ENCODE measurements around the gene SEMA3E.
"Not testable (repeated sequence)": the region's sequence is repeated elsewhere in the genome, so short reads cannot be mapped to it uniquely, and the experiment has no call there.

SEMA3E gene

DNA sequence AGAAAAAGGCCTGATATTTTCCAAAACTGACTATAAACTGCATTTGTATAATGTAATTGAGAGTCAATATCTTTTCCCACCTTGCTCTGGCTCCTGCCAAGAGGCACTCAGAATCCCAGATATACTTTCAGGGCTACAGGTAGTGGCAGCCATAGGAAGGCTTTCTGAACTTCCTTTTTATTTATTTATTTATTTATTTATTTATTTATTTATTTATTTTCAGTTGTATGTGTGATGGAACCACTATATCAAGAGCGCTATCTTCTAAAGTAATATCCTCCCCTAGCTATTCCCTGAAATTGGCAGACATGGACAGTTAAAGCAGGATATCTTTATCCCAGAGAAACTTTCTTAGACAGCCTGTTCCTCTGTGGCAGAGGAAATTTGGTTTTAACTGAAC is 86.7 kb downstream of the SEMA3E start:
- Histone ChIP-seq H3K79me1 (ENCODE audit: low read length) (no peaks in the 10 kb centered on the region), H2BK5ac (ENCODE audit: low read depth, low read length, poor library complexity) (no peak overlapping the region)
- WGBS (ENCODE audit: extremely low coverage, insufficient coverage, insufficient read length) = no CpG with 5 or more reads among the region's 1 CpG

DNA sequence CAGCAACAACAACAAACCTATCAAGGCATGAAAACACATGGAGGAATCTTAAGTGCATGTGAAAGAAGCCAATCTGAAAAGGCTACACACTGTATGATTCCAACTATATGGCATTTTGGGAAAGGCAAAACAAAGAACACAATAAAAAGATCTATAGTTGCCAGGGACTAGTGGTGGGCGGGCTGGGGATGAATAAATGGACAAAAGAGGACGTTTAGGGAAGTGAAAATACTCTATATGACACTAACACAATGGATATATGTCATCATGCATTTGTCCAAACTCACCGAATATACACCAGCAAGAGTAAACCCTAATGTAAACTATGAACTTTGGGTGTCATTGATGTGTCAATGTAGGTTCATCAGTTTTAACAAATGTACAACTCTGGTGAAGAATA is 89.1 kb downstream of the SEMA3E start:
- no peak overlapping the region for H3K4me2 ChIP-seq (ENCODE audit: low read length)
- H3K27ac ChIP-seq (ENCODE audit: low read depth, low read length) = no peak overlapping the region
- H3K4me1 ChIP-seq (ENCODE audit: control insufficient read depth in 1 of 2, insufficient read depth in 2 of 2, low read length in 2 of 2) = no peaks in the 10 kb centered on the region
- H2AK5ac ChIP-seq (ENCODE audit: low read length) = no peak overlapping the region
- no peak overlapping the region for H4K12ac ChIP-seq (ENCODE audit: low read depth, low read length)
- H3K9me3 ChIP-seq (ENCODE audit: insufficient read depth, low read depth, low read length) = no peaks in the 10 kb centered on the region
- no peak overlapping the region for H3K9ac ChIP-seq (ENCODE audit: low read length)
- no peaks in the 10 kb centered on the region for H3K36me3 ChIP-seq (ENCODE audit: control insufficient read depth in 1 of 2, insufficient read depth in 2 of 2, low read length in 2 of 2)
- H3K14ac ChIP-seq (ENCODE audit: low read length) = no peak overlapping the region
- no peak overlapping the region for H2AFZ ChIP-seq (ENCODE audit: insufficient read depth, low read length, poor library complexity)
- H2BK12ac ChIP-seq (ENCODE audit: low read length) = no peak overlapping the region
- H4K91ac ChIP-seq (ENCODE audit: low read depth, low read length) = no peak overlapping the region
- H3K79me2 ChIP-seq (ENCODE audit: control insufficient read depth, insufficient read depth, low read length, poor library complexity) = no peaks in the 10 kb centered on the region
- no peak overlapping the region for H3K4me3 ChIP-seq (ENCODE audit: low read depth, low read length)
- WGBS (ENCODE audit: extremely low coverage, insufficient coverage, insufficient read length) = no CpG with 5 or more reads among the region's 3 CpGs
- H3K4ac ChIP-seq (ENCODE audit: low read depth, low read length) = no peak overlapping the region
- H2BK120ac ChIP-seq (ENCODE audit: insufficient read depth, low read length, poor library complexity) = no peak overlapping the region
- no peak for DNase-seq
- H3K27me3 ChIP-seq (ENCODE audit: insufficient read depth, low read length) = no peaks in the 10 kb centered on the region
- H3K18ac ChIP-seq (ENCODE audit: low read length) = no peak overlapping the region
- H3K23ac ChIP-seq (ENCODE audit: low read length) = no peak overlapping the region
- no peak overlapping the region for H4K8ac ChIP-seq (ENCODE audit: low read depth, low read length)
- no peak overlapping the region for H2BK5ac ChIP-seq (ENCODE audit: low read depth, low read length, poor library complexity)
- no peaks in the 10 kb centered on the region for H3K79me1 ChIP-seq (ENCODE audit: low read length)

More for the DNA sequence above, 86.7 kb downstream of the SEMA3E start:
- Histone ChIP-seq H3K27ac (ENCODE audit: low read depth, low read length) (no peak overlapping the region), H2BK12ac (ENCODE audit: low read length) (no peak overlapping the region), H4K91ac (ENCODE audit: low read depth, low read length) (no peak overlapping the region), H3K27me3 (ENCODE audit: insufficient read depth, low read length) (no peaks in the 10 kb centered on the region), H3K4ac (ENCODE audit: low read depth, low read length) (no peak overlapping the region), H2BK120ac (ENCODE audit: insufficient read depth, low read length, poor library complexity) (no peak overlapping the region), H3K4me2 (ENCODE audit: low read length) (no peak overlapping the region), H3K9ac (ENCODE audit: low read length) (no peak overlapping the region), H3K9me3 (ENCODE audit: insufficient read depth, low read depth, low read length) (no peaks in the 10 kb centered on the region), H3K4me3 (ENCODE audit: low read depth, low read length) (no peak overlapping the region), H3K4me1 (ENCODE audit: control insufficient read depth in 1 of 2, insufficient read depth in 2 of 2, low read length in 2 of 2) (no peaks in the 10 kb centered on the region), H3K36me3 (ENCODE audit: control insufficient read depth in 1 of 2, insufficient read depth in 2 of 2, low read length in 2 of 2) (no peaks in the 10 kb centered on the region), H2AK5ac (ENCODE audit: low read length) (no peak overlapping the region), H2AFZ (ENCODE audit: insufficient read depth, low read length, poor library complexity) (no peak overlapping the region), H3K79me2 (ENCODE audit: control insufficient read depth, insufficient read depth, low read length, poor library complexity) (no peaks in the 10 kb centered on the region), H3K23ac (ENCODE audit: low read length) (no peak overlapping the region), H3K14ac (ENCODE audit: low read length) (no peak overlapping the region), H4K12ac (ENCODE audit: low read depth, low read length) (no peak overlapping the region), H4K8ac (ENCODE audit: low read depth, low read length) (no peak overlapping the region), H3K18ac (ENCODE audit: low read length) (no peak overlapping the region)
- DNase-seq = no peak

DNA sequence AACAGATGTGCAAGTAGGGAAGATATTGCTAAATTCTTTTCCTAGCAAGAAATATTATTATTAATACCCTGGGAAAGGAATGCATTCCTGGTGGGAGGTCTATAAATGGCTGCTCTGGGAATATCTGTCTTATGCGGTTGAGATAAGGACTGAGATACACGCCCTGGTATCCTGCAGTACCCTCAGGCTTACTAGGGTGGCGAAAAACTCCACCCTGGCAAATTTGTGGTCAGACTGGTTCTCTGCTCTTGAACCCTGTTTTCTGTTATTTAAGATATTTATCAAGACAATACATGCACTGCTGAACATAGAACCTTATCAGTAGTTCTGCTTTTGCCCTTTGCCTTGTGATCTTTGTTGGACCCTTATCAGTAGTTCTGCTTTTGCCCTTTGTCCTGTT is 96.4 kb downstream of the SEMA3E start:
- H3K4me2 ChIP-seq (ENCODE audit: low read length); H3K23ac ChIP-seq (ENCODE audit: low read length); H3K9ac ChIP-seq (ENCODE audit: low read length); H3K79me1 ChIP-seq (ENCODE audit: low read length); H3K79me2 ChIP-seq (ENCODE audit: control insufficient read depth, insufficient read depth, low read length, poor library complexity); H2BK5ac ChIP-seq (ENCODE audit: low read depth, low read length, poor library complexity); H3K27ac ChIP-seq (ENCODE audit: low read depth, low read length); H2BK12ac ChIP-seq (ENCODE audit: low read length); H3K27me3 ChIP-seq (ENCODE audit: insufficient read depth, low read length); H2AFZ ChIP-seq (ENCODE audit: insufficient read depth, low read length, poor library complexity); H3K36me3 ChIP-seq (ENCODE audit: control insufficient read depth in 1 of 2, insufficient read depth in 2 of 2, low read length in 2 of 2); H4K12ac ChIP-seq (ENCODE audit: low read depth, low read length); H4K91ac ChIP-seq (ENCODE audit: low read depth, low read length); H3K18ac ChIP-seq (ENCODE audit: low read length); H3K4me1 ChIP-seq (ENCODE audit: control insufficient read depth in 1 of 2, insufficient read depth in 2 of 2, low read length in 2 of 2); H2AK5ac ChIP-seq (ENCODE audit: low read length); H3K4ac ChIP-seq (ENCODE audit: low read depth, low read length); H3K9me3 ChIP-seq (ENCODE audit: insufficient read depth, low read depth, low read length); H2BK120ac ChIP-seq (ENCODE audit: insufficient read depth, low read length, poor library complexity); H4K8ac ChIP-seq (ENCODE audit: low read depth, low read length); H3K4me3 ChIP-seq (ENCODE audit: low read depth, low read length); H3K14ac ChIP-seq (ENCODE audit: low read length): not testable (repeated sequence)
- peak; percentile 2 to 31 for DNase-seq
- WGBS (ENCODE audit: extremely low coverage, insufficient coverage, insufficient read length) = no CpG with 5 or more reads among the region's 3 CpGs

DNA sequence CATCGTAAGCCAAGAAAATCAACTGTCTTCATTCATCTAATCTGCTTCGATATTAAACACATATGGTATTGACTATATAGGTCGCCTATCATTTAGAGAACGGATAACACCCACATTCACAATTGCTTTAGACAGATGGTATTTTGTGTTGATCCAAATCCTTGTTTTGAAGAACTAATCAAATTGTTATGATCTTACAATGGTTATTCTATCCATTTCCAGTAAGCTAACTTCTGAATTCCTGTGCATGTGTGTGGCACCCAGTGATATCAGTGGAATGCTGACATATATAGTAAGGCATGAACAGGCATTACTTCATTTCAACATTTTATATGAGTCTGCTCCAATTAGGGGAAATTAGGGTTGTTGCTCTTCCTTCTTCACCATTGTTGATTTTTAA is 98.8 kb downstream of the SEMA3E start:
- peak; percentile 33 to 72 for DNase-seq
- no CpG with 5 or more reads among the region's 4 CpGs for WGBS (ENCODE audit: extremely low coverage, insufficient coverage, insufficient read length)

More for the DNA sequence above, 98.8 kb downstream of the SEMA3E start:
- Histone ChIP-seq H3K23ac (ENCODE audit: low read length) (no peak overlapping the region), H4K12ac (ENCODE audit: low read depth, low read length) (no peak overlapping the region), H3K79me2 (ENCODE audit: control insufficient read depth, insufficient read depth, low read length, poor library complexity) (no peaks in the 10 kb centered on the region), H3K4me1 (ENCODE audit: control insufficient read depth in 1 of 2, insufficient read depth in 2 of 2, low read length in 2 of 2) (no peaks in the 10 kb centered on the region), H3K9me3 (ENCODE audit: insufficient read depth, low read depth, low read length) (no peaks in the 10 kb centered on the region), H2AK5ac (ENCODE audit: low read length) (no peak overlapping the region), H3K4ac (ENCODE audit: low read depth, low read length) (no peak overlapping the region), H3K18ac (ENCODE audit: low read length) (no peak overlapping the region), H2BK12ac (ENCODE audit: low read length) (no peak overlapping the region), H4K8ac (ENCODE audit: low read depth, low read length) (no peak overlapping the region), H4K91ac (ENCODE audit: low read depth, low read length) (no peak overlapping the region), H3K36me3 (ENCODE audit: control insufficient read depth in 1 of 2, insufficient read depth in 2 of 2, low read length in 2 of 2) (no peaks in the 10 kb centered on the region), H2BK5ac (ENCODE audit: low read depth, low read length, poor library complexity) (no peak overlapping the region), H3K4me2 (ENCODE audit: low read length) (no peak overlapping the region), H3K79me1 (ENCODE audit: low read length) (no peaks in the 10 kb centered on the region), H3K27me3 (ENCODE audit: insufficient read depth, low read length) (no peaks in the 10 kb centered on the region), H2BK120ac (ENCODE audit: insufficient read depth, low read length, poor library complexity) (no peak overlapping the region), H3K27ac (ENCODE audit: low read depth, low read length) (no peak overlapping the region), H3K4me3 (ENCODE audit: low read depth, low read length) (no peak overlapping the region), H3K9ac (ENCODE audit: low read length) (no peak overlapping the region), H3K14ac (ENCODE audit: low read length) (no peak overlapping the region), H2AFZ (ENCODE audit: insufficient read depth, low read length, poor library complexity) (no peak overlapping the region)

Measured in trophoblast cell (in vitro differentiated cells and primary cell).